GM18499 (cell line): Measurements from ENCODE around the gene DPY19L2.
"Not testable (repeated sequence)": the region's sequence is repeated elsewhere in the genome, so short reads cannot be mapped to it uniquely, and the experiment has no call there.

Experiments used
- ATAC-seq: cut with Tn5 transposase; IDR thresholded peaks from one replicate; pipeline ENCODE4 v1.9.1; 2021; ENCODE audit warnings: moderate number of reproducible peaks; ENCODE audit not compliant: insufficient read depth, unreplicated experiment

Gene DPY19L2

DNA sequence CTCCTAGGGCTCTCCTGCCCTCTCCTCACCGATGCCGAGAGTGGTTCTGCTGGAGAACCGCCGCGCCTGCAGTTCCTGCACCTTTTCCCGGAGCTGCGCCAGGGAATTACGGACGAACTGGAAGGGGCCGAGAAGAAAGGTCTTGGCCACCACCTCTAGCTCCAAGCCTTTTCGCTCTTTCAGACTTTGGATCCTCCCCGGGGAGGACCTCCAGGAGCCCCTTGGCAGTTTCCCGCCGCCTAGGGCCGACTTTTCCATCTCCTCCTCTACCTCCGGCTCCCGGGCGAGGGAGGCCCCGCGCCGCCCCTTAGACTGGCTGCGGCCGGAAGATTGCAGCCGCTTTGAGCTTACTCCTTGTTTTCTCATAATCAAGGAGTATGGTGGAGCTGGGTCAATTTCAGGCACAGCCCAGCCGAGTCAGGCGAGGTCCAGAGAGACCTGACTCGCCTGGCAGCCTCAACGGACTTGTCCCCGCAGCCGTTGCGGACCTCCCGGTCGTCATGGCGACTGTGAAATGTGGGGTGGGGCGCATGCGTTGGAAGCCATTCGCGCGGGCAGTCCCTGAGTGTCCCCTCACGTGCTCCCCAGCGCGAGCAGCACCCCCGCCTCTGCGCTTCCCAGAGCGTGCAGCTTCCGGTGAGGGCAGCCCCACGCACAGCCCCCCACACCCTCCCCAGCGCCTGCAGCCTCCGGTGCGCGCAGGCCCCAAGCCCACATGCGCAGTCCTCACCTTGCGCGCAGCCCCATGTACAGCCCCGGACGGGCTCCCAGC lies at the start of gene DPY19L2:
TSS of gene DPY19L2 (minus strand) at position 466 of the 772 bp plus-strand sequence. CDS start at position 366, 100 bp downstream.
- ATAC-seq: no peak

DNA sequence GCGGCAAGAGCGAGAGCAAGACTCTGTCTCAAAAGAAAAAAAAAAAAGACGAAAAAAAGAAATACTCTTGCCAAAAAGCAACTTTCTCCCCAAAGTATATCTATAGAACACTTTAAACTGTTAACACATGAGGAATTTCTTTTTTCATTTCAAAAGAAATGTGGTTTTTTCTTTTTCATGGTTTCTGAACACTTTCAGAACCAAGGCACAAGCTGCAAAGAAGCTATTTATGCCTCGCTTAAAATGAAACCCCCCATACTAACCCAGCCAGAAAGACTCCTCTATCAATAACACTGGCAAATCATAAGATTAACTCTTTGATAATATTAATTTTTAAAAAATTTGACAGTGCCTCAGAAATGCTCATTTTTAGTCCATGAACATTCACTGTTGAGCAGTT lies 48.6 kb upstream of the DPY19L2 start:
- not testable (repeated sequence) for ATAC-seq

DNA sequence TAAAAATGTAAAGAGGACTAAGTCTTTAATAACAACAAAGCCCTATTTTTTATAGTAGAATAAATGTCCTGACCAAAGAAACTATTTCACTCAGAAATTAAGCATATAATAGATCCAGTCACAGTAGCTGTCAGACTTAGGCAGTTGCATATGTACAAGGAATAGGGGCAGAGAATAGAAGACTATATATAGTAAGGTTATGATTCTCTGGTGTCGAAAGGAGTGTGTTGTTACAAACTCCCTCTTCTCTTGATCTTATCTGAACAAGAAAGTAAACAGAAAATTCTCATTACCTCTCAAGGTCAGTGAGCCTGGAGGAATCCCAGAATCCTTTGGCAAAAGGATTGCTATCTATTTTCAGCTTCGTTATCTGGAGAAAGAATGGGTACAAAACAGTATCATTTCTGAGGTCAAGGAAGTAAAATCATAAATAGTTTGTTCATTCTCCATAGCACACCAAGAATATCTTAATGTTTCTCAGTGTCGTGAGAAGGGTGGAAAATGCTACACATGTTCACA lies 46.9 kb upstream of the DPY19L2 start:
- not testable (repeated sequence) for ATAC-seq

DNA sequence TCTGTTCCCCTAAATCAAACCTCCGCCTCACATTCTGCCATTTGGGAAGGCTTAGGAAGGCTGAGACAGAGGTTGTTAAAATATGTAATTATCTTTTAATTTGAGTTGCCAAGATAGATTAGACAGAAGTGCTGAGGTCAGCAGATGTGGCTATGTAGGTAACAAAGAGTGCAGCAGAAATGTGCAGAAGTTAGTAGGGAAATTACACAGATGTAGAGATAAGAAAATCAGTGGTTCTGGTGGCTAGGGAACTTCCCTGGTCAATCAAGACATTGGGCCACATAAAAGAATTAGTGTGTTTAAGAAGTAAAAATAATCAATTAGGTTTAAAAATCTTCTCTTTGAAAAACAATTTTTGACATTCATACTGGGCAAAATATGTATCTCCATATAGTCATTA lies 46.1 kb upstream of the DPY19L2 start:
- ATAC-seq: not testable (repeated sequence)

DNA sequence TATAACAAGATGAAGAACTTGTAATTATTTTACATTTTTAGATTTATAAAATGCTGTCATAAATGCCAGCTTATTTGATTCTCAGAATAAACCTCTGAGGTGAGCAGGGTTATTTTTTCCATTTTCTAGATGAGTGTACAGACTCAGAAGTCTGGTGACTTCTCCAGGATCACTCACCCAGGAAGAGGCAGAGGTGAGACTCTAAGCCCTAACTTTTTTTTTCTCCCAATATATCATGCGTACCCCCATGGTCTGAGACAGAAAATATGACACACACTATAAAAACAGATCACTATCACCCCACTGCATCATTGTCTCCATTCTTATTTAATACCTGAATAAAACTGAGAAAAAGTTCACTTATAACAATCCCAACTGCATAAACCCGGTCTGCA lies 45.4 kb upstream of the DPY19L2 start:
- not testable (repeated sequence) for ATAC-seq

DNA sequence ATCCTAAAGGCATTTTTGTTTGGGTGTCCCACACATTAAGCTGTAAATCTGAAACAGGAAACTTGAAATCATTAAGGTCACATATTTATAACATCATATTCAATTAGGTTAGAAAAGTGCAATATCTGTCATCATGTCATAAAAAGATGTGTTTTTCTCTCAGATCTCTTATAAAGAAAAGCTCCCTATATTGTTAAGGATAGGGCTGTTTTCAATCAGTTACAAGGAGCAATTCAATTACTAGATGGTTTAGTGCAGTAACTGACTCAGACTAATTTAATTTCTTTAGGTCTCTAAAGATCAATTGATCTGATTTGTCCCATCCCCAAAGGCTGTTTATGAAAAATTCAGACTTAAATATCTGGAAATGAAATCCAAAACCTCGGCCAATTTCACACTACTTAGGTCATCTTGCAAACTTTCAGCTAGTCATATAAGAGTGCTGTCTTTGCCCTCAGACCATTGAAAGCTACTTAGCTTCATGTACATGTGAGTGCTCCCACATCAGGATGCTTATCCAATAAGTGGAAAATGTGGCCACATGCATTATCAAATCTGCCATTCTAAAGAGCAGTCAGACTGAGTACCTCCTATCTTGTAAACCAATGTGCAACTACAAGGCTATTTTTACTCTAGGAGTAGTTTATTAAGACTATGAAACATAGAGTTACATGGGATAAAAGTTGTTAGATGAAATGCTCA lies 44.8 kb upstream of the DPY19L2 start:
- not testable (repeated sequence) for ATAC-seq

DNA sequence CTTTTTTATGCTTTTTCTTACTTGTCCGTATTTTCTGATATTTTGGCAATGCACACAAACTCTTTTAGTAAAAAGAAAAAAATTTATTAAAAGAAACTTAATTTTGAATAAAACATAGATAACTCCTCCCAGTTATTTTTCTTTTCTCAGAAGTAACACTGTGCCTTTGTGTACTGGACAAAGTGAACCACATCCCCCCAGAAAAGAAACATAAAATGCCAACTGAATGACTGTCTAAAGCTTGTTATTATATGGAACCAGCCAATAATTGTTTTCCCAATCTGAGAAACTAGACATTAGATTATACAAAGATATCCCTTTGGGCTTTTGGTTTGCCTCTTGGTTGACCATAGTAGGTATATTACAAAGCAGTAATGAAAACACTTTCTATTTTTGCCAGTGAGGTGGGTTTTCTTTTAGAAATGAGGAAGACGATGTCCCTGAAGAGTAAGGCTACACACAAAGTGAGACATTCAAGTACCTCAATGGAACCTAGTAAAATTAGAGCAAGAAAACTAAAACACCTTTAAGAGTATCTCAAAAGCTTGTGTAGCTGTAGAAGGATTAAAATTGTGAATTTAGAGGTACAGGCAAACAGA lies 44.2 kb upstream of the DPY19L2 start:
- ATAC-seq: not testable (repeated sequence)

DNA sequence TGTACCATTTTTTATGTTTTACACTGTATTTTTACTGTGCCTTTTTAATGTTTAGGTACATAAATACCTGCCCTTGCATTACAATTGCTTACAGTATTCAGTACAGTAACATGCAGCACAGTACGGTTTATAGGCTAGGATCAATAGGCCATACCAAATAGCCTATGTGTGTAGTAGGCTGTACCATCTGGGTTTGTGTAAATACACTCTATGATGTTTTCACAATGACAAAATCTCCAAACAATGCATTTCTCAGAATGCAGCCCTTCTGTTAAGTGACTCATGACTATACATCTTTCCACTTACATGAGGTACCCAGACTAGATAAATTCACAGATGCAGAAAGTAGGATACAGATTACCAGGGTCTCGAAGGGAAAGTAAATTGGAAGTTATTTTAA lies 43.0 kb upstream of the DPY19L2 start:
- not testable (repeated sequence) for ATAC-seq

DNA sequence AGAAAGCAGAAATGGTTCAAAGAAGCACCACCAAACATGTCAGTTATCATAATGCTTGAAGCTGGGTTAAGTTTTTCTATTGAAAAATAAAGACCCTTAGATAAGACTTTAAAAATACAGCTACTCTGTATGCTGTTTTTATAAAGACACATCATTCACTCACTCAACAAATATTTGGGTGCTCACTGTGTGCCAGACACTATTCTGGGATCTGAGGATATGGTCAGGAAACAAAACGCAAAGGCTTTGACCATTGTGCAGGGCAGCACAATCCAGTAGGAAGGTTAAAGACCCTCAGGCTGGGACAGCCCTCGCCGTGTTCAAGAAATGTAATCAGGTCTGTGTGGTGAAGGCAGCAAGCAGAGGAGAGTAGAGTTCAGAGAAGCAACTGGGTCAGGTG lies 38.0 kb upstream of the DPY19L2 start:
- no peak for ATAC-seq

DNA sequence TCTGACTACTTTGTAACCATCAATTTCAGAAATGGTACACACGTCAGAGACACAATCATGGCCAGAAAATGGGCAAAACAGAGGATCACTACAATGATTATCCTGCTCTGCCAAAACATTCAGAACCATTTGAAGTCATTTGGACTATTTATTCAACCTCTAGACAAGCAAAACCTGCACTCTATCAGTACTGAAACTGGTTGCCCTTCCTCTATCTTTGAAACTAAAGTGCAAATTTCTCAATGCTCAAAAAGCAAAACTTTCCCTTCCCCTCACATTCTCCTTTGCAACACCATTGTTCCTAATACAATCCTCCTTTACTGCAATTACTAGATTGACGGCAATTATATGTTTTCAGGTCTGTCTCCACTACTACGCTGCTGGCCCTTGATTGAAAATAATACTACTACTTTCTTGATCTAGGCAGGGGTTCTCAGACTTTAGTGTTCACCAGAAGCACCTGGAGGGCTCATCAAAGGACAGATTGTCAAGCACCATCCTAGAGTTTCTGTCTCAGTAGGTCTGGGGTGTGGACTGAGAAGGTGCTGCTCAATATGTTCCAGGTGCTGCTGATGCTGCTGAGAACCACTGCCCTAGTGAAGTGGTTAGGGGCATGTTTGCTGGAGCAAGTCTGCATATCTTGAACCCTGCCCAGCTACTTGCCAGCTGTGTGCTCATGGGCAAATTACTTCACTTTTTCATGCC lies 31.5 kb upstream of the DPY19L2 start:
- not testable (repeated sequence) for ATAC-seq

DNA sequence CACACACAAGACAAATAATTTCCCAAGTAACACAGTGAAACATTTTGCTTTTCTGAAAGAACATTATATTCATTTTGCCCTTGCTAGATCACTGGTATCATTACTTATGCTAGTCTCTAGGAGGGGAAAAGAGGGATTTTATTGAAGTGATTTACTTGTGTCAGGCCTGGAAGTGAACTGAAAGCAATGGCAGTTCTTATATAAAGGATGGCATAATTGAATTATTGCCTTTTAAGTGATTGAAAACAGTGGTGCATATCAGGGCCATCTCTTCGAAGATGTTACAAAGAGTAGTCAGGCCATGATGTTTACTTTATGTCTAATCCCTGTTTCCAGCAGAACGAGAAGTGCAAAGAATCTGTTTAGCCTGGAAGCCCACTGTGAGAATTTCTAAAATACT lies 30.7 kb upstream of the DPY19L2 start:
- not testable (repeated sequence) for ATAC-seq

DNA sequence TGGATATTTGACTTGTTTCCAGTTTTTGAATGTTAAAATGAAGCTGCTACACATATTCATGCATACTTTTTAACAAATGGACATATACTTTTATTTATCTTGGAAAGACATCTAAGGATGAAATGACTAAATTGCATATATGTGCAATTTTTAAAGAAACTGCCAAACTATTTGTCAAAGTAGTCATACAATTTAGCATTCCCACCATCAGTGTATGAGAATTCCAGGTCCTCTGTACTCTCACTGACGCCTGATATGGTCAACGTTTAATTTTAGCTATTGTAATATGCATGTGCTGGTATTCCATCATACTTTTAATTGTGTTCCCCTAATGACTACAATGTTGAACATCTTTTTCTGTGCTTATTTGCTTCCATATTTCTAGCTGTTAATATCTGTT lies 22.5 kb upstream of the DPY19L2 start:
- ATAC-seq: not testable (repeated sequence)

DNA sequence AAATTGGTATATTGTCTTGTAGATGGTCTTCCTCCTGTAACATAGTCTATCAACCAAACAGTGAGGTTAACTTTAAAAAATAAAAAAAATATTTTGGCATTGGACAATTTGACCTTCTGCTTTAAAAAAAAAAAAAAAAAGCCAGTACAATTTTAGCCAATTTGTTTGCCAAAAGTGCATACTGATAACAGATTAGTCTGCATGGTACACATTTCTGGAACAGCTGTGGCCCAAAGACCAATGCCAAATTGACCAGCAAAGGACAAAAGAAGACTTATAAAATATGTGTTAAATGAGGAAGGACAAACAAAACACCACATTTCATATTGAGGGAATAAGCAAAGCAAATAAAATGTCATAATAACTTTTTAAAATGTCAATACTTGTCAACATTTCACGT lies 20.8 kb upstream of the DPY19L2 start:
- not testable (repeated sequence) for ATAC-seq

DNA sequence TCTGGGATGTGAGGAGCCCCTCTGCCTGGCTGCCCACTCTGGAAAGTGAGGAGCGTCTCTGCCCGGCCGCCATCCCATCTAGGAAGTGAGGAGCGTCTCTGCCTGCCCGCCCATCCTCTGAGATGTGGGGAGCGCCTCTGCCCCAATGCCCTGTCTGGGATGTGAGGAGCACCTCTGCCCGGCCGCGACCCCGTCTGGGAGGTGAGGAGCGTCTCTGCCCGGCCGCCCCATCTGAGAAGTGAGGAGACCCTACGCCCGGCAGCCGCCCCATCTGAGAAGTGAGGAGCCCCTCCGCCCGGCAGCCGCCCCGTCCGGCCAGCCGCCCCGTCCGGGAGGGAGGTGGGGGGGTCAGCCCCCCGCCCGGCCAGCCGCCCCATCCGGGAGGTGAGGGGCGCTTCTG lies 18.3 kb upstream of the DPY19L2 start:
- ATAC-seq: not testable (repeated sequence)

DNA sequence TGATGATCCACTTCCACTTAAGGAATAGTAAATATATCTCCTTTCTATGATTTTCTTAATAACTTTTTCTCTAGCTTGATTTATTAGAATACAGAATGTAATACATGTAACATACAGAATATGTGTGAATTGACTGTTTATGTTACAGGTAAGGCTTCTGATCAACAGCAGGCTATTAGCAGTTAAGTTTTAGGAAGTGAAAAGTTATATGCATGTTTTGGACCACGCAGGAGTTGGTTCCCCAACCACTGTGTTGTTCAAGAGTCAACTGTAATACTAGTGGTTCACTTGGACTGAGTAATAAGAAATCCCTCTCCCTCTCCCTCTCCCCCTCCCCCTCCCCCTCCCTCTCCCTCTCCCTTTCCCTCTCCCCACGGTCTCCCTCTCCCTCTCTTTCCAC lies 17.5 kb upstream of the DPY19L2 start:
- ATAC-seq: not testable (repeated sequence)

DNA sequence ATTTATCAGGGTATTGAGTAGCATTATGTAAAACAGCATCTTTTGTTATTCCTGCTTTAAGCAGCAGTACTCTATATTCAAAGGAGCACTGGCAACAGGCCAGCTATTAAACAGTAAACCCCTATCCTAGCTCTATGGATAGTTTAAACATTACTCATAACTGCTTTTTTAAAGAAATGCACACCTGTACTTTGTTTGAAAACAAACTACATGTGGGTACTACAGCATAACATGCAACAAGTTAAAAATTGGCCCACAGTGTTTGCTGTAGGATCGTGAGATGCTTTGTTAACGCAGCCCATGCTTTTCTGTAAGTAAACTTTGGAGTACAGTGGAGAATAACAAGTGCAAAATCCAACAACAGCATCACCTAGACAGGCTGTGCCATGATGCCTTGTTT lies 14.3 kb upstream of the DPY19L2 start:
- ATAC-seq: not testable (repeated sequence)

DNA sequence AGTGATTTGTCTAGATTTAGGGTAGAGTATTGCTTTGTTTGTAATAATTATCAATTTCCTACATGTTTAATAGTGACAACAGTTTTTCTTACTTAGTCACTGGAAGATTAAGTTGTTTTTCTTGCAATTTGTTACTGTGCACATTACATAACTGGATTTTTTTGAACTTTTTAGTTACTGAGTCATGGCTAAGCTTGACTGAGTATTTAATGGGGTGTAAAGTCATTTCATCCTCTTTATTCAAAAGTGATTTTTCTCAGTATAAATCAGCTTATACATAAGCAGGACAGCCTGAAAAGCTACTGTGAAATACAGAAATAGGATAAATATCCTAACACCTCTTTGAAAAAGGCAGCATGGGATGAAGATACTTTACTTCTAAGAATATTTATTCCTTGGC lies 12.5 kb upstream of the DPY19L2 start:
- not testable (repeated sequence) for ATAC-seq

DNA sequence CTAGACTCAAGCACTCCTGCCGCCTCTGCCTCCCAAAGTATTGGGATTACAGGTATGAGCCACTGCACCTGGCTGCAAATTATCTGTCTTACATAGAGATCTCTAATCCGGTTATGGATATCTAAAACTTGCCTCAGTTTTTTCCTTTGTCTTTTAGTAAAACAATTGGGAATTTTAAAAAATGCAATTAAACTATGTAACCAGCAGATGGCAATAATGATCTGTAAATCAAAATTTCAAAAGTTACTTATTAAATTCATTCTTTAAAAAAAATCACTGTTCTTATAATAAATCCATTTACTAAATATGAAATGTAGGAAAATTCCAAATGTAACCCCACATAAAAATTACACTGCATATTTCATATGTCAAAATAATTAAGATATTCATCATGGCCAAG lies 4.3 kb upstream of the DPY19L2 start:
- not testable (repeated sequence) for ATAC-seq

DNA sequence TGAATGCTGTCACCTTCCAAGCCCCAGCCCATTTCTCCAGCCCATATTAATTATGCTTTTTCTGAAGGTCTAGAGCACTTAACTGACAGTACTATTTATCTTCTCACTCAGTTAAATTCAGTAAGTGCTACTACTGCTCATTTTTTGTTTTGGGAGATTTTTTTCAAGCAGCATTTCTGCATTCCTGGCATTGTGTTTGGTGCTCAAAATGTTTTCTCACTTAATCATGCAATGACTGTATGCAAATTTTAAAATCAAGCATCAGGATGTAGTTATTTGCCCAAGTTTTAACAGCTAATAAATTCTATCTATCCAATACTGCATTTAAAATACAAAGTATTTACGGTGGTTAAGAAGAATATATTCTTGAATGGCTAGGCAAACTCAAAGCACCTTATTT lies 1.6 kb upstream of the DPY19L2 start:
- ATAC-seq: not testable (repeated sequence)

DNA sequence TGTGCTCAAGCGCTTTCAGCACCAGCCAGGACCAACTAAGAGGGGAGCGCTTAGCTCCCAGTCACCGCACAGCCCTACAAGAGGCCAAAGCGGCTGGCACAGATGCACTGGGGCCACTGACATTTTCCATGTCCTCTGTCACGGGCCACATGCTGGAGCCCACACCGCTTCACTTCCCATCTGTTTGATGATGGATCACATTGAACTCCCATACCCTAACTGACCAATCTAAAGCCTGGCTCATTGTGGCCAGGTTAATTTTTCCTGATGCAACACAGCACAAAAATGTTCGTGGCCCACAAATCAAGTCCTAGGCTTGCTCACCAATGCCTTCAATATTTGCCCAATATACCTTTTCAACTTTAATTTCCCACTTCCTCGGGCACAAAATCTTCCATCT lies 1.1 kb upstream of the DPY19L2 start:
- not testable (repeated sequence) for ATAC-seq
